NCI-H1092 treated with DMSO at 0.1 percent for 48 hours (cell line): Measurements from ENCODE around the gene IFNW1.
A peak's percentile ranks its signal among the peaks of the same experiment; 100 is the strongest.
"Not testable (repeated sequence)": the region's sequence is repeated elsewhere in the genome, so short reads cannot be mapped to it uniquely, and the experiment has no call there.

Source experiments
- DNase-seq: peaks from one replicate; lab custom pipeline; 2025; lab: John Stamatoyannopoulos, UW

Gene IFNW1

DNA sequence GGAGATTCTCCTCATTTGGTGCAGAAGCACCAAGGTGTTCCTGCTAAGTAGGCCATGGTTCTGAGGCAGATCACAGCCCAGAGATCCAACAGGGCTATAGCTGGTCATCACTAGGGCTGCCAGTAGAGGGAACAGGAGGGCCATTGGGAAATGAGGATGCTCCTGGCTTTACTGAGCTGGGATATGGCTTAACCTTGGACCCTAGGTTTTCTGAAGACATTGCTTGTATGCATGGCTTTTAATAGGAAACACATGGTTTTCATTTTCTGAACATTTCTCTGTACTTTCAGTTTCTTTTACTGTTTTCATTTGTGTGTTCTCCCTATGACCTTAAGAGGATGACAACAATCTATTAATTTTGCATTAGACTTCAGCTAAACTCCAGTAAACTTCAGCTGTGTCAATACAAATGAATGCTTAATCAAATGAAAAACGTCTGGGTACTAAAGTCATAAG lies at the start of gene IFNW1:
Gene IFNW1, minus strand, starts transcription at position 406 of the 456 bp plus-strand sequence. Its CDS starts 262 bp downstream, at position 144.
- DNase-seq: no peak

- DNase-seq: not testable (repeated sequence)
Measured at GRCh38 chr9:21187487-21187886, 45.9 kb upstream of the IFNW1 start, which contains the start of gene IFNA4. Gene IFNA4, minus strand, starts transcription at chr9:21187587. Its CDS starts 56 bp downstream, at chr9:21187531.

DNA sequence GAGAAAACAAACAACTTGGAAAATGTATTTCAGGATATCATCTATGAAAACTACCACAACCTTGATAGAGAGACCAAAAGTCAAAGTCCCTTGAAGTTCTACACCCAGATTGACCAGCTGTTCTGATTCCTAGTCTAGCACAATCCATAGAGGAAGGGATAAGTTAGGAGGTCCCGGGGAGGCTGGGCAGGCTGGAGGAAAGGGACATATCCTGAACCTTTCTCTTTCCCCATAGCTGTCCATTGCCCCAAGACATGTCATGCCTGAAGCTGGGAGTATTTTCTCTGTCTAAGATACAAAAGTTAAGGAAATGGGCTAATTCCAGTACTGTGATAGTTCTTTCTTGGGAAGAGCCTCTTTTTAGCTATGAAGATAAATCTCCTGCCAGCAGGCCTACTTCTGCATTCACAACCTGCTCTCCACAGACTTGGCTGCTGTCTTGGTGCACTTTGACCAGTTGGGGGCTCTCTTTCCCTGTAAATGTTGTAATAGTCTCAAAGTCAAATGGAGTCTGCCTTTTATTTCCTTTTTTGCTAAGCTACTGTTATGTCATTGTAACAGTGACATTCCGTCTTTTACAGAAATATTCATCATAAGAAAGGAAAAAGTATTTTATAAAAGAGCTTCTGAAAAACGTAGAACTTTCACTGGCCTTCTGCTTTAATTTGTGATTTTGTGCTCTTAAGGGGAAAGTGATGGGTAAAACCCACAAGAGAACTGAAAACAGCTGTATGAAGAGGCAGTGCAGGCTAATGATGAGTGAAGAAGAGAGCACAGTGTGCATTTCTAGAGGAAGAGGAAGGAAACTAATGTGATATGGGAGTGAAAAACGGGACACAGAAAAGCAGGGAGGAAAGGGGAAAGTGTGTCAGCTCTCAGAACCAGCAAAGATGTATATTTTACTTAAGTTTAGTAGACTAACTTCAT lies 41.4 kb upstream of the IFNW1 start:
- DNase-seq: not testable (repeated sequence)

DNA sequence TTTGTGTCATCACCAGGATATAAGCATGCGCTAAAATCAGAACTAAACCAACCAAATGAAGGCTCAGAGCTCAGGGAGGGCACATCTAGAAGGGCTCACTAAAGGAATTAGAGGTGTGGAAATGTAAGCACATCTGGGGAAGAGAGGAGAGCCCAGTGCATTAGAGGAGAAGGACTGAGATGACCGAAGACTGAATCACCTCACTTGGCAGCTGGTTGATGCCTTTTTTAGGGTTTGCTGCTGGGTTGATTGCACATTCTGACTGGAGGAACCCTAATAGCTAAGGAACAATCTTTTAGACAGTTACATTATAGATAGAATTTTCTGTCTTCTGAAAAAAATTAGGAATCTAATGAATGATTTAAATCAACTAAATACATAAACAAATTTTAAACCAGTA lies 33.0 kb upstream of the IFNW1 start:
- no peak for DNase-seq

DNA sequence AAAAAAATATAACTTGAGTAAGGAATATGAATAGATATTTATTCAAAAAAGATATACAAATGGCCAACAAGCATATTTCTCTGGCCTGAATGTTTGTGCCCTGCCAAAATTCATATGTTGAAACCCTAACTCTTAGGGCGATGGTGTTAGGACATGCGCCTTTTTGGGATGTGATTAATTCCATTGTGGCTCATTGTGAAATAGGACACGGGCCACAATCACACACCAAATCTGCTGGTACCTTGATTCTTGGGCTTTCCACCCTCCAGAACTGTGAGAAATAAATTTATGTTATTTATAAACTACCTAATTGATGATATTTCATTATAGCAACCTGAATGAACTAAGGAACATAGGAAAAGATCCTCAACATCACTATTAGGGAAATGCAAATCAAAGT lies 30.5 kb upstream of the IFNW1 start:
- DNase-seq: no peak

- DNase-seq: no peak
Measured at GRCh38 chr9:21171351-21171750, 29.7 kb upstream of the IFNW1 start.

DNA sequence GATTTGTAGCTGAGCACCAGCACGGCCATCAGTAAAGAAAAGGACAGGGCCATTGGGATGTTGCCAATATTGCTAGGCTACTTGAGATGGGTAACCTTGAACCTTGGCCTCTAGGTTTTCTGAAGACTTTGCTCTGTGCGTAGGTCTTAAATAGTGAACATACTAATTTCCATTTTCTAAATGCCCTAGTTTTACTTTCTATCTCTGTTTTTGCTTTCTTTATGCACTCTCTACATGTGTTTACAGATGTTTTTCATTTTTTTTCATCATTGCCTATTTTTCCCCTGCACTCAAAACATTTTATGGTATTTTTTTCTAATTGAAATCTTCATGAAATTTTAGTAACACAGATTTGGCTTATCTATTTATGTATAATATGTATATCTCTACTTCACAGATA lies 24.9 kb upstream of the IFNW1 start, which contains the start of gene IFNA21:
Gene IFNA21, minus strand, starts transcription at position 101 of the 400 bp plus-strand sequence. Its CDS starts 48 bp downstream, at position 53.
- DNase-seq: not testable (repeated sequence)

DNA sequence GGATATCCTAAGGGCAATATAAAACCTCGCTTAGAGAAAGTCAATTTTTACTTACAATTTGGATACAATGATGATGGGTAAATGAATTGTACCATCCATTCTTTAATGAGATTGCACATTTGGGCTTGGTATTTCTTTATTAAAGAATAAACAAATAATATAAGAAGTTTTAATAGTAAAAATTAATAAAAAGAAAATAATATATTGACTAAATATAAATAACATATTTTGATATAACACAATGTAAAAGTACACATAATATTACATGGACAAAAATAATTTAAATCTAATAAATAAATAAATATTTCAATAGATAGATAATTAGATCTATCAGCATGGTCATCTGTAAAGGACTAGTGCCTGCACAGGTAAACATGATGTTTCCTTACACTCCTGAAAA lies 23.9 kb upstream of the IFNW1 start:
- no peak for DNase-seq

DNA sequence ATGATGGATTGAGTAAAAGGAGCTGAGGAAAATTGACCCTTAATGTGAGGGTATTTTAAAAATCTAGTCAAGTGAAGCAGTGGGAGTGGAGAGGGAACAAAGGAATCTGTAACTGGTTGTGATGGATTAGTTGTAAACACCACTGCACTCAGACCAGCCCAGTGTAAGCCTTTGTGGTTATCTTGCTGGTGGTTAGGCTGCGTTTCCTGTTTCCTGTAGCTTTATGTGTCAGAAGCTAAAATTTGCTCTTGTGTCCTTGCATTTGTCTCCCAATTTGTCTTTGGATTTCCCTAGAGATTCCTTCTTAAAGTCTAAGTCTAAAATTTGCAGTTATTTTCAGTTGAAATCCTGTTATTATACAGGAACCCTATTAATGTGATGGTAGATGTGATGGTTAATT lies 18.5 kb upstream of the IFNW1 start:
- no peak for DNase-seq

GRCh38 chr9:21155501-21155900 lies 13.9 kb upstream of the IFNW1 start:
- DNase-seq: no peak

DNA sequence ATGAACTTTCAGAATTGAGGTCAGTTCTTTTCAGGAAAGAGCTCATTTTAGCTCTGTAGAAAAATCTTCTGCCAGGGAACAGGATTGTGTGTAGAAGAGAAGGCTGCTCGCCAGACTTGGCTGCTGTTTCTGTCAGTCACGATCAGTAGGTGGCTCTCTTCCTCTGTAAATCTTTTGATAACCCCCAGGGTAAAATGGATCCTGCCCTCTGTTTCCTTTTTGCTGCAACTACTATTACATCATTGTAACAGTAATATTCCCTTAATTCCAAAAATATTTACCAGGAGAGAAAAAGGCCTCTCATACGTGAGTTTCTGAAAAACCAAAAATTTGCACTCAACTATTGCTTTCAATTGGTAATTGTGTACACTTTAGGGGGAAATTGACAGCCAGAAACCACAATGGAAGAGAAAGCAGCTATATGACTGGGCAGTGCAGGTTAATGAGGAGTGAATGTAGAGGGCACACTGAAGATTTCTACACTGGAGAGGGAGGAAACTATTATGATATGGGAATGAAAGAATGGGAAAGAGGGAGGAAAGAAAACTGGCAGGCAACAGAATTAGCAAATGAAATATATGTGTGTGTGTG lies 12.5 kb upstream of the IFNW1 start:
- peak; percentile 4 for DNase-seq

DNA sequence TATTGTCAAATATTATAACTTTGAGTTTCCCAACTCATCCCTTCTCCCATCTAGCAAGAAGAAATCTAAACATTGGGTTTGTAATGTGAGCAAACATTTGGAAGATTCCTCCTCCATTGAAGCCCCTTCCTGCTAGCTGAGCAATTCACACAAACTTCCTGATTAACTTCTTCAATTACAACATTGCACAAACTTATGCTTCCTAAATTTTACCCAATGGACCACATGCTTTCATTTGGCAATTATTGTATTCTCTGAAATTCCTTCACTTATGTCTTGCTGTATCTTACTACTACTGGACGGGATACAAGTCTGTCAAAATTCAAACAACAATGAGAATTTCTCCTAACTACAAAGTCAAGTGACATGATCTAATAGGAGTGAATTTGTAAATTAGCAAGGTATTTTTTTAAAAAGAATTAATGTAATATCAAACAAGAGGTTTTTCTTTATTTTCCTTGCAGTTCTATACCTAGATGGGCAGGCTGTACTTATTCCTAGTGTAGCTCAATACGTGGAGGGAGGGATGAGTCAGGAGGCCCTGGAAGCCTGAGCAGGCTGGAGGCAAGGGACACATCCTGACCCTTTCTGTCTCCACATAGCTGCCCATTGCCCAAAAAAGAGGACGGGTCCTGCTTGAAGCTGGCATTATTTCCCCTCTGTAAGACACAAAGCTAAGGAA lies 11.8 kb upstream of the IFNW1 start:
- no peak for DNase-seq

DNA sequence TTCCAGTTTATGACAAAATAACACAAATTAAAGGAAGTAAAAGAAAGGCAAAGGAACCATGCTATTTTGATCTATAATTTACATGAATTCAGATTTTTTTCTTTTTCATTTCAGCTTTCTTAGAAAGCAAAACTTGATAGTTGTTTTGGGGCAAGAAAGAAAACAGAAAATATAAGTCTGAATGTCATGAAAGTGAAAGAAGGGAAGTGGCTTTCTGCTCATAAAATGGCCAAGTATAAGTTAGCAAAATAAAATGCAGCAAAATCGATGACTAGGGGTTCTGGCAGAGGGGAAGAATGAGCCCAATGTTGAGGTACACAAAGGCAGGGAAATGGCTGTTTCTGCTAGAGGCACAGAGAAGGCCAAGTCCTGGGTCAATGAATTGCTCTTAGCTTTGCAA lies 3.0 kb upstream of the IFNW1 start:
- no peak for DNase-seq

DNA sequence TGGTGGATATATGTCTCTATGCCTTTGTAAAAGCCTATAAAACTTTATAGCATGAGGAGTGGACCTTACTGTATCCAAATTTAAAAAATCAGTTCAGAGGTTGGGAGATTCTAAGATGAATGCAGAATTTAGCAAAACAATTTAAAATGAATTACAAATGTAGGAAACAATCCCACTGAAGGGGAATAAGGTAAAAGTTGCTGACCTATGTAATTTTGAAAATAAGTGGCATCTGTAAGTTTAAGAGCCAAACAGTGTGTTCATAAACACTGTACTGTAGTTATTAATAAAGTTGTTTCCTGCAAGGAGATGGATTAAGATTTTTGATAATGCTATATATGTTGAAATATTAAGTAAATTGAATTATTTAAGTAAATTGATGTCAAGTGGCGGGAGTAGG lies 4.6 kb downstream of the IFNW1 start:
- DNase-seq: no peak

GRCh38 chr9:21135736-21136135 lies 5.9 kb downstream of the IFNW1 start:
- no peak for DNase-seq

DNA sequence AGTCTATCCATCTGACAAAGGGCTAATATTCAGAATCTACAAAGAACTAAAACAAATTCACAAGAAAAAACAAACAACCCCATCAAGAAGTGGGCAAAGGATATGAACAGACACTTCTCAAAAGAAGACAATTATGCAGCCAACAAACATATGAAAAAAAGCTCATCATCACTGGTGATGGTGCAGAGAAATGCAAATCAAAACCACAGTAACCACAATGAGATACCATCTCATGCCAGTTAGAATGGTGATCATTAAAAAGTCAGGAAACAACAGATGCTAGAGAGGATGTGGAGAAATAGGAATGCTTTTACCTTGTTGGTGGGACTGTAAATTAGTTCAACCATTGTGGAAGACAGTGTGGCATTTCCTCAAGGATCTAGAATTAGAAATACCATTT lies 13.4 kb downstream of the IFNW1 start:
- not testable (repeated sequence) for DNase-seq

DNA sequence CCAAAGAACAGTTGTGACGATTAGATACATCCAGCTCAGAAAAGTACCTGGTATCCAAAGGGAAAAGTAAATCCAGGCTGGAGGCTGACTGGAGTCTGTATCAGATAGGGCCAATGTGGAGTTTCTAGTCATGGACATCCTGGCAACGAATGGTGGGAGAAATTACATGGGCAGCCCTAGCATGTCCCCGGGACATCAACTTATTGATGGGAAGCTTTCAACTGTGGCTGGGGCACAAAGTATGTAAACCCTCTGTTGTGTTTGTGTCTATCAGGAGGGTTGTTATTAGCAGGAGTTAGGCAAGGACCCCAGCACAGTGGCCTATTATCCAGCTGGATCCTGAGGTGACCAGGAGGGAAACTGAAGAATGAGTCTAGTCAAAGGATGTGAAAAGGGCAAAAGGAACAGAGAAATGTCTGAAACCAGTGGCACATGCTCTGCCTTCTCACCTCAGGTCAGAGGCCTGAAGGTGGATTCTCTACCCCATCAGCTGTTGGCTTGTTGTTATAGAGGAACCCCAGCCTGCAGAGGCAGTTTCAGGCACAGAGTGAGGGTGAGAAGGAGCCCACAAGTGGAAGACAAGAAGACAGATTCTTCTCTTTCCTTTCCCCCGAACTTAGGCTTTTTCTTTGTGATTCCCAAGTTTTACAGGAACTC lies 19.9 kb downstream of the IFNW1 start:
- no peak for DNase-seq

DNA sequence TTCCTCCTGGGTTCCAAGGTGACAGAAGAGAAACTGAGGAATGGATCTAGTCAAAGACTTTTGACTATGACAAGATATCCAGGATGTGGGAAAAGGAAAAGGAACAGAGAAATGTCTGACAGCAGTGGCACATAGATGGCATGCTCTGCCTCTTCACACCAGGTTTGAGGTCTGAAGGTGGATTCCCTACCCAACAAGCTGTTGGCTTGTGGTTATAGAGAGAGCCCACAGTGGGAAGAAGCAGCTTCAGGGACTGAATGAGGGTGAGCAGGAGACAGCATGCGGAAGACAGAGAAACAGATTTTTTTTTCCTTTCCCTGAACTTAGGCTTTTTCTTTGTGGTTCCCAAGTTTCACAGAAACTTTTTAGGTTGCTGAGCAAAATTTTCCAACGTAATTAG lies 20.6 kb downstream of the IFNW1 start:
- no peak for DNase-seq

DNA sequence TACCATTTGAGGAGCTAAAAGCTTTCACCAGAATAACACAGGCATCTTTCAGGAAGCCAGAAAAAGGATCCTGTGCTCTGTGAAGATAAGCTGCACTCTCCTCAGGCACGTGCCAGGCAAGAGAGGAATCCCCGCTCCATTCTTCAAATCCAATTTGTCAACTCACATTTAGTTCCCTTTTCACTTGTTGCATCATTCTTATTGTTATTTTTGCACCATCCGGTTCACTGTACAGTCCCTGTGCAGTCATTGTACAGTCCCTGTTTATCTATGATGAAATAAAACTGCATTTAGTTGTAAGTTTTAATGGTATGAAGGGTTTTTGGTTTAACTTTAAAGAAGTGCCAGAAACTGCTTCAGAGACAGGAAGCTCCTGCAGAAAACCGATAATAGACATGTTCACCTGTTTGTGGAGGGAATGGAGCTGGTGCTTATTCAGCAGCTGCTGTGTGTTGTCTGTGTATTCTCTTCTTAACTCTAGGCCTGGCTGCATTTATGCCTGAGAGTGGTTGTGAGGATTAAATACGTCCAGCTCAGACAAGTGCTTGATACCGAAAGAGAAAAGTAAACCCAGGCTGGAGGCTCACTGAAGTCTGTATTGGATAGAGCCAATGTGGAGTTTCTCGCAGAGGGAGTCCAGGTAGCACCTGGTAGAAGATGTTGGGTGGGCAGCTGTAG lies 22.4 kb downstream of the IFNW1 start:
- DNase-seq: no peak

DNA sequence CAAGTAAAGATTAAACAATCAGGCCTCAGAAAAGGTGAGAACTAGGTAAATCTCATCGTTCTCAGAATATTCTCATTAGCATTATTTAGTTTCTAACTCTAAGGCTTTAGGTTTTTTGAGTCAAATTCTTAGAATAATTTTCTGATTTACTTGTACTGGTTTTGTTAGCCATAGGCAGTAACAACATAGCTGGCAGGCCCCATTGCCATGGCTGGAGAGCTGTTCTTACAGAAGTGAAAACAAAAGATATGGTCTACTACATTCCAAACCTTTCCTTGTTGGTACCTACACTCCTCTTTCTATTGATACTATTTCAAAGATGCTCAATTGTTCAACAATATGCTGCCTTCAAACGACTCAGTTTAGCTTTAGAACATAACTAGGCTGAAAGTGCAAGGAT lies 27.3 kb downstream of the IFNW1 start:
- DNase-seq: no peak
